WTC11 (cell line): Measurements from ENCODE around the gene SLPI. TPM values are rescaled to one million over a fixed set of nuclear protein-coding genes. Genes with fewer than 3 reads are reported as not detected.

ENCODE experiments used
- ATAC-seq: fragments of 200-7000 bp; cut with Tn5 transposase; 2 replicates; pipeline ENCODE4 v1.10.0; 2021; ENCODE audit warnings: mild to moderate bottlenecking, moderate library complexity
- CTCF ChIA-PET: fragments of 300-600 bp; sonication (Branson Sonifier 250); formaldehyde crosslinking; loops from one replicate; lab custom pipeline; 2021; ENCODE audit warnings: antibody characterized with exemption; lab: Charles Lee
- POLR2A ChIA-PET: fragments of 350-600 bp; sonication (Branson Sonifier 250); formaldehyde crosslinking; loops from one replicate; lab custom pipeline; 2021; ENCODE audit warnings: antibody characterized with exemption; lab: Charles Lee
- DNase-seq: peaks from one replicate; pipeline ENCODE4 v3.0.0; 2021; ENCODE audit warnings: low spot score
- H3K27ac Mint-ChIP-seq: 2 replicates; pipeline ENCODE4 v1.8.0; 2021; ENCODE audit warnings: mixed read lengths
- H3K27me3 Mint-ChIP-seq: 2 replicates; pipeline ENCODE4 v1.8.0; 2021; ENCODE audit warnings: low read depth, mild to moderate bottlenecking, moderate library complexity, mixed read lengths
- H3K36me3 Mint-ChIP-seq: 2 replicates; pipeline ENCODE4 v1.8.0; 2021; ENCODE audit warnings: mixed read lengths
- H3K4me1 Mint-ChIP-seq: 2 replicates; pipeline ENCODE4 v1.8.0; 2022; ENCODE audit warnings: mixed read lengths
- H3K4me3 Mint-ChIP-seq: 2 replicates; pipeline ENCODE4 v1.8.0; 2021; ENCODE audit warnings: mild to moderate bottlenecking, moderate library complexity, mixed read lengths
- H3K9me3 Mint-ChIP-seq: 2 replicates; pipeline ENCODE4 v1.8.0; 2021; ENCODE audit warnings: mixed read lengths
- AR ChIP-seq: fragments of 250-450 bp; sonication (Bioruptor Pico); IDR thresholded peaks from 2 replicates; pipeline ENCODE4 v1.9.0; 2021; ENCODE audit warnings: mild to moderate bottlenecking
- ATF1 ChIP-seq: sonication (generic); formaldehyde crosslinking; IDR thresholded peaks from 2 replicates; pipeline ENCODE4 v1.8.1; 2023; ENCODE audit warnings: mild to moderate bottlenecking, moderate library complexity, missing genetic modification reagents
- ATF3 ChIP-seq: sonication (generic); formaldehyde crosslinking; conservative IDR thresholded peaks from 2 replicates; pipeline ENCODE4 v1.8.1; 2022; ENCODE audit warnings: mild to moderate bottlenecking, missing genetic modification reagents
- EMX1 ChIP-seq: fragments of 250-450 bp; sonication (Bioruptor Pico); IDR thresholded peaks from 2 replicates; pipeline ENCODE4 v1.8.0; 2021; ENCODE audit warnings: mild to moderate bottlenecking
- ETV6 ChIP-seq: sonication (generic); formaldehyde crosslinking; IDR thresholded peaks from 2 replicates; pipeline ENCODE4 v1.8.1; 2022; ENCODE audit warnings: mild to moderate bottlenecking, missing genetic modification reagents
- FOXK1 ChIP-seq: sonication (generic); formaldehyde crosslinking; IDR thresholded peaks from 2 replicates; pipeline ENCODE4 v1.8.0; 2022; ENCODE audit warnings: mild to moderate bottlenecking, moderate library complexity, missing genetic modification reagents
- GRHL2 ChIP-seq: fragments of 250-450 bp; sonication (Bioruptor Pico); IDR thresholded peaks from 2 replicates; pipeline ENCODE4 v1.8.0; 2022; ENCODE audit warnings: mild to moderate bottlenecking, moderate library complexity; ENCODE audit not compliant: insufficient replicate concordance, severe bottlenecking
- GTF2I ChIP-seq: fragments of 250-450 bp; sonication (Bioruptor Pico); conservative IDR thresholded peaks from 2 replicates; pipeline ENCODE4 v1.4.0; 2021; ENCODE audit warnings: mild to moderate bottlenecking
- HMGA2 ChIP-seq: fragments of 250-450 bp; sonication (Bioruptor Pico); IDR thresholded peaks from 2 replicates; pipeline ENCODE4 v1.4.0; 2021; ENCODE audit warnings: mild to moderate bottlenecking, moderate library complexity
- HMGXB4 ChIP-seq: sonication (generic); formaldehyde crosslinking; IDR thresholded peaks from 2 replicates; pipeline ENCODE4 v1.8.1; 2023; ENCODE audit warnings: mild to moderate bottlenecking, moderate library complexity, missing genetic modification reagents
- MXD4 ChIP-seq: fragments of 250-450 bp; sonication (Bioruptor Pico); IDR thresholded peaks from 2 replicates; pipeline ENCODE4 v1.8.0; 2021; ENCODE audit warnings: mild to moderate bottlenecking, moderate library complexity, borderline replicate concordance
- NFYB ChIP-seq: sonication (generic); formaldehyde crosslinking; conservative IDR thresholded peaks from 2 replicates; pipeline ENCODE4 v1.8.0; 2022; ENCODE audit warnings: low read depth, missing genetic modification reagents
- OVOL2 ChIP-seq: fragments of 250-450 bp; sonication (Bioruptor Pico); IDR thresholded peaks from 2 replicates; pipeline ENCODE4 v1.9.0; 2021; ENCODE audit warnings: mild to moderate bottlenecking, borderline replicate concordance
- TP53 ChIP-seq: sonication (generic); formaldehyde crosslinking; IDR thresholded peaks from 2 replicates; pipeline ENCODE4 v1.8.1; 2023; ENCODE audit warnings: mild to moderate bottlenecking, missing genetic modification reagents
- USF1 ChIP-seq: sonication (generic); formaldehyde crosslinking; IDR thresholded peaks from 2 replicates; pipeline ENCODE4 v1.8.0; 2022; ENCODE audit warnings: mild to moderate bottlenecking, missing genetic modification reagents
- ZBTB21 ChIP-seq: sonication (generic); formaldehyde crosslinking; IDR thresholded peaks from 2 replicates; pipeline ENCODE4 v1.8.1; 2023; ENCODE audit warnings: mild to moderate bottlenecking, missing genetic modification reagents, borderline replicate concordance
- ZNF121 ChIP-seq: sonication (generic); formaldehyde crosslinking; IDR thresholded peaks from 2 replicates; pipeline ENCODE4 v1.8.0; 2023; ENCODE audit warnings: missing genetic modification reagents
- ZNF512 ChIP-seq: sonication (generic); formaldehyde crosslinking; IDR thresholded peaks from 2 replicates; pipeline ENCODE4 v1.8.1; 2022; ENCODE audit warnings: missing genetic modification reagents, borderline replicate concordance
- total RNA-seq: library from RNA; stranded (reverse); gene quantifications from 3 replicates; pipeline ENCODE4 v1.2.3, GENCODE V29; 2021
- TF ChIP-seq, protein P1 (sequence below): fragments of 250-450 bp; sonication (Bioruptor Pico); IDR thresholded peaks from 2 replicates; pipeline ENCODE4 v1.9.0; 2021; ENCODE audit warnings: mild to moderate bottlenecking
- TF ChIP-seq, protein P2 (sequence below): sonication (generic); formaldehyde crosslinking; IDR thresholded peaks from 2 replicates; pipeline ENCODE4 v1.8.1; 2023; ENCODE audit warnings: mild to moderate bottlenecking, missing genetic modification reagents
- TF ChIP-seq, protein P3 (sequence below): sonication (generic); formaldehyde crosslinking; IDR thresholded peaks from 2 replicates; pipeline ENCODE4 v1.8.0; 2022; ENCODE audit warnings: mild to moderate bottlenecking, missing genetic modification reagents
- TF ChIP-seq, protein P4 (sequence below): sonication (generic); formaldehyde crosslinking; IDR thresholded peaks from 2 replicates; pipeline ENCODE4 v1.8.0; 2022; ENCODE audit warnings: mild to moderate bottlenecking, missing genetic modification reagents

Gene SLPI
- total RNA-seq, 1 experiment from 2014 or later: 0.74 TPM

- Mint-ChIP-seq H3K9me3 (no peaks in the 10 kb centered on the region), H3K36me3 (no peaks in the 10 kb centered on the region), H3K4me3 (no peak overlapping the region)
- POLR2A ChIA-PET: no interaction called here
- no peak for ATAC-seq
- no peak for DNase-seq
- no peak for TF ChIP-seq HMGXB4
- TF ChIP-seq NFYB (CRISPR knock-in tag): no peak
- TF ChIP-seq, protein P1, sequence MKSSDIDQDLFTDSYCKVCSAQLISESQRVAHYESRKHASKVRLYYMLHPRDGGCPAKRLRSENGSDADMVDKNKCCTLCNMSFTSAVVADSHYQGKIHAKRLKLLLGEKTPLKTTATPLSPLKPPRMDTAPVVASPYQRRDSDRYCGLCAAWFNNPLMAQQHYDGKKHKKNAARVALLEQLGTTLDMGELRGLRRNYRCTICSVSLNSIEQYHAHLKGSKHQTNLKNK (CRISPR knock-in tag): no peak
- no peak for TF ChIP-seq OVOL2 (CRISPR knock-in tag)
- TF ChIP-seq AR (CRISPR knock-in tag): no peak
- TF ChIP-seq USF1: no peak
- TF ChIP-seq GRHL2 (CRISPR knock-in tag): no peak
- TF ChIP-seq ETV6: no peak
- TF ChIP-seq MXD4 (CRISPR knock-in tag): no peak
- TF ChIP-seq ZBTB21: no peak
- TF ChIP-seq ATF1 (CRISPR knock-in tag): no peak
- TF ChIP-seq, all 79 proteins: peak for 0
- Mint-ChIP-seq H3K4me1 (no peaks in the 10 kb centered on the region), H3K27ac (no peak overlapping the region), H3K27me3 (no peaks in the 10 kb centered on the region; the same call in 1 of the 2 replicates)
- CTCF ChIA-PET: interaction anchor here (1.4 to 2.6 kb wide), 2 partner anchors 11 to 141 kb away, joined by 6 to 9 read pairs; no protein-coding TSS in a partner anchor
Observed at GRCh38 chr20:45279992-45280391, 25.6 kb upstream of the SLPI start.

GRCh38 chr20:45275338-45275737, 21.0 kb upstream of the SLPI start:
- ChIA-PET CTCF (no interaction called here), POLR2A (no interaction called here)
- Mint-ChIP-seq H3K27ac (no peak overlapping the region), H3K4me3 (no peak overlapping the region), H3K36me3 (no peaks in the 10 kb centered on the region), H3K4me1 (peaks cover 14% of the 10 kb centered on the region), H3K9me3 (no peaks in the 10 kb centered on the region), H3K27me3 (peaks cover 3% of the 10 kb centered on the region; the same call in 1 of the 2 replicates)
- no peak for DNase-seq
- ATAC-seq: no peak
- TF ChIP-seq ZNF512 (CRISPR knock-in tag) (no peak), GRHL2 (CRISPR knock-in tag) (no peak), ZNF121 (CRISPR knock-in tag) (no peak), FOXK1 (no peak), HMGXB4 (no peak), GTF2I (CRISPR knock-in tag) (no peak), HMGA2 (CRISPR knock-in tag) (no peak), TP53 (no peak), ATF3 (CRISPR knock-in tag) (no peak), EMX1 (no peak)
- TF ChIP-seq, protein P2, sequence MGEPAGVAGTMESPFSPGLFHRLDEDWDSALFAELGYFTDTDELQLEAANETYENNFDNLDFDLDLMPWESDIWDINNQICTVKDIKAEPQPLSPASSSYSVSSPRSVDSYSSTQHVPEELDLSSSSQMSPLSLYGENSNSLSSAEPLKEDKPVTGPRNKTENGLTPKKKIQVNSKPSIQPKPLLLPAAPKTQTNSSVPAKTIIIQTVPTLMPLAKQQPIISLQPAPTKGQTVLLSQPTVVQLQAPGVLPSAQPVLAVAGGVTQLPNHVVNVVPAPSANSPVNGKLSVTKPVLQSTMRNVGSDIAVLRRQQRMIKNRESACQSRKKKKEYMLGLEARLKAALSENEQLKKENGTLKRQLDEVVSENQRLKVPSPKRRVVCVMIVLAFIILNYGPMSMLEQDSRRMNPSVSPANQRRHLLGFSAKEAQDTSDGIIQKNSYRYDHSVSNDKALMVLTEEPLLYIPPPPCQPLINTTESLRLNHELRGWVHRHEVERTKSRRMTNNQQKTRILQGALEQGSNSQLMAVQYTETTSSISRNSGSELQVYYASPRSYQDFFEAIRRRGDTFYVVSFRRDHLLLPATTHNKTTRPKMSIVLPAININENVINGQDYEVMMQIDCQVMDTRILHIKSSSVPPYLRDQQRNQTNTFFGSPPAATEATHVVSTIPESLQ: no peak
- TF ChIP-seq, protein P3, sequence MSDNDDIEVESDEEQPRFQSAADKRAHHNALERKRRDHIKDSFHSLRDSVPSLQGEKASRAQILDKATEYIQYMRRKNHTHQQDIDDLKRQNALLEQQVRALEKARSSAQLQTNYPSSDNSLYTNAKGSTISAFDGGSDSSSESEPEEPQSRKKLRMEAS (CRISPR knock-in tag): no peak
- TF ChIP-seq, protein P4, sequence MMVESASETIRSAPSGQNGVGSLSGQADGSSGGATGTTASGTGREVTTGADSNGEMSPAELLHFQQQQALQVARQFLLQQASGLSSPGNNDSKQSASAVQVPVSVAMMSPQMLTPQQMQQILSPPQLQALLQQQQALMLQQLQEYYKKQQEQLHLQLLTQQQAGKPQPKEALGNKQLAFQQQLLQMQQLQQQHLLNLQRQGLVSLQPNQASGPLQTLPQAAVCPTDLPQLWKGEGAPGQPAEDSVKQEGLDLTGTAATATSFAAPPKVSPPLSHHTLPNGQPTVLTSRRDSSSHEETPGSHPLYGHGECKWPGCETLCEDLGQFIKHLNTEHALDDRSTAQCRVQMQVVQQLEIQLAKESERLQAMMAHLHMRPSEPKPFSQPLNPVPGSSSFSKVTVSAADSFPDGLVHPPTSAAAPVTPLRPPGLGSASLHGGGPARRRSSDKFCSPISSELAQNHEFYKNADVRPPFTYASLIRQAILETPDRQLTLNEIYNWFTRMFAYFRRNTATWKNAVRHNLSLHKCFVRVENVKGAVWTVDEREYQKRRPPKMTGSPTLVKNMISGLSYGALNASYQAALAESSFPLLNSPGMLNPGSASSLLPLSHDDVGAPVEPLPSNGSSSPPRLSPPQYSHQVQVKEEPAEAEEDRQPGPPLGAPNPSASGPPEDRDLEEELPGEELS: no peak
